Activated CD8-positive, alpha-beta memory T cell treated with anti-CD3 and anti-CD28 coated beads, Interleukin-2, amount 10 ng/mL, durations not matched to agents 7 days and 5 days (primary cell): ENCODE data around the gene MRM2. TPM values are rescaled to one million over a fixed set of nuclear protein-coding genes. Genes with fewer than 3 reads are reported as not detected.
"Not testable (repeated sequence)": the region's sequence is repeated elsewhere in the genome, so short reads cannot be mapped to it uniquely, and the experiment has no call there.

Experiments used
- ATAC-seq: fragments of 150-1000 bp; cut with Tn5 transposase; one replicate; pipeline ENCODE4 v1.10.0; 2021; ENCODE audit warnings: moderate library complexity
- CTCF ChIA-PET: fragments of 350-600 bp; sonication (Branson Sonifier 250); formaldehyde crosslinking; loops from one replicate; lab custom pipeline; 2021; ENCODE audit warnings: antibody characterized with exemption; lab: Charles Lee
- DNase-seq: peaks from one replicate; pipeline ENCODE4 v3.0.0-alpha.2; 2020
- H3K27ac Mint-ChIP-seq: one replicate; pipeline ENCODE4 v1.8.0; 2021; ENCODE audit warnings: mild to moderate bottlenecking, mixed read lengths
- H3K27me3 Mint-ChIP-seq: one replicate; pipeline ENCODE4 v1.8.0; 2021; ENCODE audit warnings: mixed read lengths
- H3K36me3 Mint-ChIP-seq: one replicate; pipeline ENCODE4 v1.8.0; 2021; ENCODE audit warnings: mild to moderate bottlenecking, mixed read lengths
- H3K4me1 Mint-ChIP-seq: one replicate; pipeline ENCODE4 v1.8.0; 2021; ENCODE audit warnings: mixed read lengths
- H3K4me3 Mint-ChIP-seq: one replicate; pipeline ENCODE4 v1.8.0; 2021; ENCODE audit warnings: mild to moderate bottlenecking, moderate library complexity, mixed read lengths
- H3K9me3 Mint-ChIP-seq: one replicate; pipeline ENCODE4 v1.8.0; 2022; ENCODE audit warnings: low read depth, mixed read lengths
- total RNA-seq, 2 experiments: library from RNA; stranded (reverse); gene quantifications; one replicate each; pipeline ENCODE4 v1.2.3, GENCODE V29; 2021

MRM2 gene
- total RNA-seq, 2 experiments from 2014 or later: 27.6 to 35.1 TPM

- CTCF ChIA-PET: no interaction called here
- no peaks in the 10 kb centered on the region for H3K36me3 Mint-ChIP-seq
- H3K4me3 Mint-ChIP-seq: no peak overlapping the region
- H3K9me3 Mint-ChIP-seq: no peaks in the 10 kb centered on the region
- H3K27ac Mint-ChIP-seq: no peak overlapping the region
- no peaks in the 10 kb centered on the region for H3K4me1 Mint-ChIP-seq
- ATAC-seq (no peak), DNase-seq (no peak)
- no peaks in the 10 kb centered on the region for H3K27me3 Mint-ChIP-seq
These were observed 33.1 kb upstream of the MRM2 start for GRCh38 chr7:2275101-2275500.

DNA sequence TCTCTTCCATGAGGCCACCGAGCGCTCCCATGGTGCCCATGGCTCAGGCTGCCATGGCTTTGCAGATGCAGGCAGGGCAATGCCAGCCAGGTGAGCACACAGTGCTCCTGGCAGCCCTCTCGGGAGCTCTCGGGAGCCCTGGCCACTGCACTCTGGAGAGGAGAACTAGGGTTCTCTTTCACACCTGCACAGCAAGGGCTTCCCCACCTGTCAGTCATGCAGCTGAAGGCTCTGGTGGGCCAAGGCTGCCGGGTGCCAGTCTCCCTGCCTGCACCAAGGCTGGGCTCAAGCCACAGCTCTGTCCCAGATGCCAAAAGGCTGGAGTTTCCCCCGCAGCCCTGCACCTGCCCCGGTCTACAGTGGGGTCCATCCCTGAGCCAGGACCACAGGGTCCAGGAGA is 32.7 kb upstream of the MRM2 start:
- Mint-ChIP-seq H3K27me3 (no peaks in the 10 kb centered on the region), H3K4me1 (no peaks in the 10 kb centered on the region), H3K27ac (no peak overlapping the region), H3K9me3 (no peaks in the 10 kb centered on the region), H3K4me3 (no peak overlapping the region), H3K36me3 (no peaks in the 10 kb centered on the region)
- no peak for ATAC-seq
- CTCF ChIA-PET: interaction anchor here (1.1 kb wide), 1 partner anchor 74 kb away, joined by 6 read pairs; no protein-coding TSS in a partner anchor
- DNase-seq: no peak

DNA sequence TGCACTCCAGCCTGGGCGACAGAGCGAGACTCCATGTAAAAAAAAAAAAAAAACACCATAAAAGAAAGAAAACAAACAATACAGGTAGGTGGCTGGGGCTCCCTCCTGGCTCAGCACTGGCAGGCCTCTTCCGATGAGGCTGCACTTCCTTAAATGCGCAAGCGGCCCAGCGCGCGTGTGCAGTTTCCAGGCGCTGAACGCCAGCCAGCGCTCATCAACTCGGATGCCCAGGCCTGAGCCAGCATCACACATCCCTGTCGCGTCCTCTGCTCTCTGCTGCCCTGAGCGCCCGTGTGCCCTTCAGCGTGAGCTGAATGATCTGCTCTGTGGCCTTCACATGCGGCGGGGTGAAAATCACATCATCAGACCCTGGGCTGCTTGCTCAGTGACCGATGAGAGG is 31.9 kb upstream of the MRM2 start:
- Mint-ChIP-seq H3K4me3 (no peak overlapping the region), H3K27ac (no peak overlapping the region), H3K4me1 (no peaks in the 10 kb centered on the region), H3K27me3 (no peaks in the 10 kb centered on the region), H3K9me3 (no peaks in the 10 kb centered on the region), H3K36me3 (no peaks in the 10 kb centered on the region)
- CTCF ChIA-PET: interaction anchor here (1.1 kb wide), 2 partner anchors 75 to 91 kb away, joined by 3 to 6 read pairs; no protein-coding TSS in a partner anchor
- ATAC-seq: no peak
- no peak for DNase-seq

DNA sequence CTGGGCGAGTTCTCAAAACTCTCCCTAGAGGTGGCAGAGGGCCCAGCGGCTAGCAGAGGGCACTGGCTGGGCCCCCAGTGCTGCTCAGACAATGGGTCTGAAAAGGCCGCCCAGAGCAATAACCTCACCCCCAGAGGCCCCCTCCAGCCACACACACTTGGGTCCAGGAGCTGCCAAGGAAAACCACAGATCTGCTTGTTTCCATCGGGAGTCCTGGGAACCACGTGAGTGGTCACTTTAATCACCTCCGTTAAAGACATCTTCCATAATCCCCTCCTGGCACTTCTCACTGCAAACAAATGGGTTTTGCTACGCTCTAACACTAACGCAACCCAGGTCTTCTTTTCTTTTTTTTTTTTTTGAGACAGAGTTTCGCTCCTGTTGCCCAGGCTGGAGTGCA is 30.0 kb upstream of the MRM2 start:
- CTCF ChIA-PET: no interaction called here
- H3K4me3 Mint-ChIP-seq: no peak overlapping the region
- no peaks in the 10 kb centered on the region for H3K36me3 Mint-ChIP-seq
- H3K4me1 Mint-ChIP-seq: no peaks in the 10 kb centered on the region
- ATAC-seq (no peak), DNase-seq (no peak)
- no peak overlapping the region for H3K27ac Mint-ChIP-seq
- H3K27me3 Mint-ChIP-seq: no peaks in the 10 kb centered on the region
- no peaks in the 10 kb centered on the region for H3K9me3 Mint-ChIP-seq

DNA sequence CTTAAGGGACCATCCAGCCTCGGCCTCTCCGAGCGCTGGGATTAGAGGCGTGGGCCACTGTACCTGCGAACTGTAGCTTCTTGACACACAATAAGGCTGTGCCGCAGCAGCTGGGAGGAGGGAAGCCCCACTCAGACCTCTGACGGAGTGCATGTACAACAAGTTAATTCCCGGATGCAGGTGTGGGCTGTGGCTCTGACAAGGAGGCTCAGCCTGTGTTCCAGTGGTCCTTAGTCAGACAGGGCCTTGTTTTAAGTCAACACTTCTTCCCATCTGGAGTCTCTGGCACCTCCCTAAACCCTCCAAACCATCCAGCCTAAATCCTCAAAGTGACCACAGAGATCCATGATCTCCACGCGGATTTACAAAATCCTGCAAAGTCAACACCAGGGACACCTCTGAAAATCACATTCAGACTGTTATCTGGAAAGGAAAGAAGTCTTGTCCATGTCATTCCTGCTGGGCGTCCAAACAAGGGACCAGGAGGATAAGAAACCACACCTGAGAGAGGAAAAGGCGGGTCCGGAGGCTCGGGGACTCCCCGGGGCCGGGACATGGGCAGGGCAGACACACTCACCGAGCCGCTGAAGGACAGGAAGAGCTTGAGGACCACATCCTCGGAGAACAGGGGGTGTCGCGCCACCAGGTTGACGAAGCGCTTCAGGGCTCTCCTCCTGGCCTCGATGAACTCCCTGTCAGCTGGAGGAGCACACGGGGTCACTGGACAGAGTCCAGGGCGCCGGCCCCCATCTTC is 29.4 kb upstream of the MRM2 start:
- H3K36me3 Mint-ChIP-seq: no peaks in the 10 kb centered on the region
- H3K4me3 Mint-ChIP-seq: no peak overlapping the region
- no peak overlapping the region for H3K27ac Mint-ChIP-seq
- no peaks in the 10 kb centered on the region for H3K4me1 Mint-ChIP-seq
- no peak for ATAC-seq
- no peaks in the 10 kb centered on the region for H3K9me3 Mint-ChIP-seq
- no peaks in the 10 kb centered on the region for H3K27me3 Mint-ChIP-seq
- no peak for DNase-seq
- CTCF ChIA-PET: no interaction called here

DNA sequence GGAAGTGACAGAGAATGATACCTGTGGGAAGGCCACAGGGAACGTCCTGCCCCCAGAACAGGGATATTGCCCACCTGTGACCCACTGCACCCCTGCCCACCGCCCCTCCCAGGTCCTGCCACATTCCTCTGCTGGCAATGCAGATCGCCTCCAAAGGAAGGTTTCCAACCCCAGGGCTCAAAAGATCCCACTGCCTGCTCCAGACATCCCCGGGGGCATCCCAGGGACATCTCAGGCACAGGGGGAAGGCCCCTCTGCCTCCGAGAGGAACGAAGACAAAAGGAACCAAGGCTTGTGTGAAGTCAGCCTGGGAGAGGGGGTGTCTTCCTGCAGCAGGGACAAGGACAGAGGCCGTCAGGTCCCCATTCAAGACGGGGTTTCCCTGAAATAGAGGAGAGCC is 28.5 kb upstream of the MRM2 start:
- no peaks in the 10 kb centered on the region for H3K9me3 Mint-ChIP-seq
- no peak overlapping the region for H3K4me3 Mint-ChIP-seq
- no peaks in the 10 kb centered on the region for H3K27me3 Mint-ChIP-seq
- H3K4me1 Mint-ChIP-seq: no peaks in the 10 kb centered on the region
- no peak overlapping the region for H3K27ac Mint-ChIP-seq
- CTCF ChIA-PET: no interaction called here
- no peak for DNase-seq
- no peaks in the 10 kb centered on the region for H3K36me3 Mint-ChIP-seq
- ATAC-seq: no peak

GRCh38 chr7:2269991-2270460 is 28.0 kb upstream of the MRM2 start:
- no peaks in the 10 kb centered on the region for H3K36me3 Mint-ChIP-seq
- no peaks in the 10 kb centered on the region for H3K27me3 Mint-ChIP-seq
- no peak overlapping the region for H3K27ac Mint-ChIP-seq
- no peak for DNase-seq
- H3K4me3 Mint-ChIP-seq: no peak overlapping the region
- no peaks in the 10 kb centered on the region for H3K4me1 Mint-ChIP-seq
- CTCF ChIA-PET: interaction anchor here (0.7 kb wide), 1 partner anchor 25 kb away, joined by 3 read pairs; no protein-coding TSS in a partner anchor
- H3K9me3 Mint-ChIP-seq: no peaks in the 10 kb centered on the region
- no peak for ATAC-seq

GRCh38 chr7:2269089-2269990 is 27.3 kb upstream of the MRM2 start:
- H3K4me3 Mint-ChIP-seq, DNase-seq, H3K4me1 Mint-ChIP-seq, ATAC-seq, H3K27ac Mint-ChIP-seq, H3K27me3 Mint-ChIP-seq, H3K9me3 Mint-ChIP-seq, H3K36me3 Mint-ChIP-seq: not testable (repeated sequence)
- CTCF ChIA-PET: interaction anchor here (0.7 kb wide), 1 partner anchor 26 kb away, joined by 3 read pairs; no protein-coding TSS in a partner anchor

DNA sequence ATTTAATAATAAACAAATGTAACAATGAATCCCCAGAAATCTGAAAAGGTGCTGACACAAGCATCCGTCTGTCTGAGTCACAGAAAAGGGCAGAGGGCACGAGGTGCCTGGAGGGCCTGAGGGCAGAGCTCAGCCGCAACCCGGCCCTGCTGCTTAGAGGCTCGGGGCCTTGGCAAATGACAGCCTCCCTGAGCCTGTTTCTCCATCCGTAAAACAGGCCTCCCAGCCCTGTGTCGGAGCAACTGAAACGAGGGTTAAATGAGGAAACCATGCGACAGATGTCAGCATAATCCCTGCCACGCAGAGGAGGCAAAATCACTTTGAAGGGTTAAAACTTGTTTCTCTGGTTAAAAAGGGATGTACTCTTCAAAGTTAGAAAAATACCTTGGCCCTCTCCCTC is 24.9 kb upstream of the MRM2 start:
- CTCF ChIA-PET: no interaction called here
- no peaks in the 10 kb centered on the region for H3K27me3 Mint-ChIP-seq
- no peaks in the 10 kb centered on the region for H3K36me3 Mint-ChIP-seq
- H3K9me3 Mint-ChIP-seq: no peaks in the 10 kb centered on the region
- H3K4me1 Mint-ChIP-seq: no peaks in the 10 kb centered on the region
- no peak for ATAC-seq
- no peak for DNase-seq
- no peak overlapping the region for H3K27ac Mint-ChIP-seq
- no peak overlapping the region for H3K4me3 Mint-ChIP-seq

- Mint-ChIP-seq H3K4me3 (no peak overlapping the region), H3K36me3 (peaks cover 1% of the 10 kb centered on the region), H3K27ac (no peak overlapping the region), H3K4me1 (peaks cover 4% of the 10 kb centered on the region), H3K27me3 (peaks cover 4% of the 10 kb centered on the region), H3K9me3 (no peaks in the 10 kb centered on the region)
- ATAC-seq (no peak), DNase-seq (no peak)
- CTCF ChIA-PET: no interaction called here
These were observed 22.2 kb upstream of the MRM2 start for GRCh38 chr7:2264158-2264557.

- ATAC-seq (no peak), DNase-seq (no peak)
- CTCF ChIA-PET: no interaction called here
- H3K27me3 Mint-ChIP-seq: peaks cover 4% of the 10 kb centered on the region
- H3K9me3 Mint-ChIP-seq: no peaks in the 10 kb centered on the region
- H3K27ac Mint-ChIP-seq: no peak overlapping the region
- H3K36me3 Mint-ChIP-seq: peaks cover 1% of the 10 kb centered on the region
- peaks cover 12% of the 10 kb centered on the region for H3K4me1 Mint-ChIP-seq
- H3K4me3 Mint-ChIP-seq: no peak overlapping the region
These were observed 21.2 kb upstream of the MRM2 start for GRCh38 chr7:2263176-2263575.

GRCh38 chr7:2261611-2262010 is 19.6 kb upstream of the MRM2 start:
- ATAC-seq (no peak), DNase-seq (no peak)
- Mint-ChIP-seq H3K27me3 (peaks cover 4% of the 10 kb centered on the region), H3K27ac (peak overlapping the region; percentile 59), H3K4me1 (peaks cover 12% of the 10 kb centered on the region), H3K9me3 (no peaks in the 10 kb centered on the region), H3K4me3 (no peak overlapping the region), H3K36me3 (peaks cover 1% of the 10 kb centered on the region)
- CTCF ChIA-PET: interaction anchor here (1.6 kb wide), 1 partner anchor 13 kb away, joined by 6 read pairs; no protein-coding TSS in a partner anchor

DNA sequence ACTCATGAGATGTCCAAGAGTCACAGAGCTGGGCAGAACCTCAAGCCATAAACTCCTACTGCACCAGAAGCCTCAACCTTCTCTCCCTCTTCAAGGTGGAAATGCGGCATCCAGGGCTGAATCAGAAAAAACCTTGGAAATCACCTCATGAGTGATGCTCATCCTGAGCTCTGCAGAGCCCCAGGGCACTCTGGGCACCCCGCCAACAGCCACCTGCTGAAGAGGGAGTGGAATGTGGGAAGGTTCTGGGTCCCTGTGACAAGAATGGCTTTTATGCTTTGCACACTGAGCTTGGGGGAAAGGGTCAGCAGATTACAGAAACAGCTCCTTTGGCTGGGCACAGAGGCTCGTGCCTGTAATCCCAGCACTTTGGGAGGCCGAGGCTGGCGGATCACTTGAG is 18.8 kb upstream of the MRM2 start:
- CTCF ChIA-PET: interaction anchor here (1.6 kb wide), 1 partner anchor 13 kb away, joined by 6 read pairs; no protein-coding TSS in a partner anchor
- peaks cover 4% of the 10 kb centered on the region for H3K27me3 Mint-ChIP-seq
- DNase-seq (no peak), ATAC-seq (no peak)
- H3K9me3 Mint-ChIP-seq: no peaks in the 10 kb centered on the region
- H3K4me3 Mint-ChIP-seq: no peak overlapping the region
- peaks cover 17% of the 10 kb centered on the region for H3K4me1 Mint-ChIP-seq
- no peak overlapping the region for H3K27ac Mint-ChIP-seq
- H3K36me3 Mint-ChIP-seq: peaks cover 3% of the 10 kb centered on the region
